Measurements from ENCODE around the gene BRAF.
"Not testable (repeated sequence)": the region's sequence is repeated elsewhere in the genome, so short reads cannot be mapped to it uniquely, and the experiment has no call there.

Gene BRAF

DNA sequence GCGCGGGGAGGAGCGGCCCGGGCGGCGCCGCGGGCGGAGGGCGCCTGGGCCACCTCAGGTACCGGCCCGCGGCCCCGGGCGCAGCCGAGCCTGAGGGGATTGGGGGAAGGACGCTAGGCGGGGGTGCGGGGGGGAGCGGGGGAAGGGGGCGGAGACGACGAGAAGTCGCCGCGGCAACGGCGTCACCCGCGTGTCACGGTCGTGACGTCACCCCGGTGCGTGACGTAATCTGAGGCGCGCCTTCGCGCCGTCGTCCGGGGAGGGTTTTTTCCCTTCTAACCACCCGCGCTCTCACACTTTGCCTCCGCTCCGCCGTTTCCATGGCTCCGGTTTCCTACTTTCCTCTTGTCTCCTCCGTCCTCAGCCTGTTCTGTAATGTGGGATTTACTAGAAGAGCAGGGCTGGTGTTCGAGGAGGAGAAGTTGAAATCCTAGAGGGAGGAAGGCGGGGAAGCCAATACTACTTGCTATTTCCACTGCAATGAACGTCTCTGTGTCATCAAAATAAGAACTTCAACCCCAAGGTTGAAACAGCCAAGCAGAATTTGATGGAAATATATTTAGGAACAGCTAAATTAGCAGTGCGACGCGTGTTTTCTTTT is at the start of gene BRAF:
TSS of gene BRAF (minus strand) at position 109 of the 601 bp plus-strand sequence. CDS start 226 bp downstream, outside the sequence.
- DNase-seq, result peak; percentile 93

DNA sequence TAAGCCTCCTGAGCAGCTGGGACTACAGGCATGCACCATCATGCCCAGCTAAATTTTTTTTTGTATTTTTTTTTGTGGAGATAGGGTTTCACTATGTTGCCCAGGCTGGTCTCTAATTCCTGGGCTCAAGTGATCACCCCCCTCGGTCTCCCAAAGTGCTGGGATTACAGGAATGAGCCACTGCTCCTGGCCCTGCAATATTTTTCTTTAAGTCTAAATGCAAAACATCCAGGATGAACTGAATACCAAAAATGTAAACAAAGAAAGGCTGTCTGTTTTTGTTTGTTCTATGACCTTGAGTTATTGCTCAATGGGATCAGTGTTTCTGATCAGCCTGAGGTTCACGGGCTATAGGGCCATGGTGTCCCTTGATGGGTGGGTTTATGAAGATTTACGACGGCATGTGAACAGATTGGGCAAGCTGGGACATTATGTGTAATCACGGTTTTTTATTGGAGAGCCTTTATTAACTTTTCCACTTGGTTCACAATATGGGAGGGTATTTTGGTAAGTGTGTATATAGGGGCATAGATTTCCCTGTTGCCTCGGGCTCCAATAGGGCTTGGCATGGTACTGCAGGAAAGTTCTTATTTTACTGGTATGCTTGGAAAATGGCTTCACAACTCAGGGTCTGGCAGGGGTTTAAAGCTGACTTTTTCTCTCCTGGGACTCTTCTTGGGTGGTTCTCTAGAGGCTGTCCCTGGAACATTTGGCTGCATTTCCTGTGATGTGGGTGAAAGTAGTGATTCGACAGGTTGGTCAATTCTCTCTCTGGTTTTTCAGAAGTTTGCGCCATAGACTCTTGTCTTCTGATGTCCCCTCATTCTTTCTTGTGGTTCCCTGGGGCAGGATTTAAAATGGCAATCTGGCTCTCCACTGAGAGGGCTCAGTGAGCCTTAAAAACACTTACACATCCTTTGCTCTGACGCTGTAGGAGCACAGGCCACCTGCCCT is 48.4 kb upstream of the BRAF start:
- no peak for DNase-seq

DNA sequence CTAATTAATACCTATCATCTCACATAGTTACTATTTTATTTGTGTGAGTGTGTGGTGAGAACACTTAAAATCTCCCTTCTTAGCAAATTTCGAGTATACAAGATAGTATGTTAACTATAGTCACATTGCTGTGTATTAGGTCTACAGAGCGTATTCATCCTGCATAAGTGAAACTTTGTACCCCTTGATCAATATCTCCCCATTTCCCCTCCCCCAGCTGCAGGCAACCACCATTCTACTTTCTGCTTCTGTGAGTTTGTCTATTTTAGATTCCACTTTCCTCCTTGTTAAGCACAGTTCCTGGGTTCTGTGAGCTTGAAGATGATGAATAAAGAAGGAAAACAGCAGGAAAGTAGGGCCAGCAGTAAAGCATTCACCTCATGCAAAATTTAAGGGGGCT is 47.6 kb upstream of the BRAF start:
- no peak for DNase-seq

DNA sequence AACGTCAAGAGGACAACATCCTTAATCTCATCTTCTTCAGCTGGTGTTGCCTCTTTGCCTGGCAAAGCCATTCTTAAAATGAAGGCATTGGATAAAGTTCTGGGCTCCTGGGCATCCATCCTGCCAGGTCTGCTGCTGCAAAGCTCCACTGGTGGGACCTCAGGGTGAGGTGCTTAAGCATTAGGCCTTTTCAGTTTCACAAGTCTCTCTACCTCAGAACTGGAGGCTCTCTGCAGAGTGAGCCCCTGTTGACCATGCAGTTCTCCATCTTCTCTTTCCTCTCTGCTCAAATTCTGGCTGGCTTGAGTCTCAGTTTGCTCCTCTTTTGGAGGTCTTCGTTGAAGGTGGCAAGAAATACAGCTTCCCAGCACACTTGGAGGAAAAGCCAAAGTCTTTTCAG is 42.7 kb upstream of the BRAF start:
- no peak for DNase-seq

DNA sequence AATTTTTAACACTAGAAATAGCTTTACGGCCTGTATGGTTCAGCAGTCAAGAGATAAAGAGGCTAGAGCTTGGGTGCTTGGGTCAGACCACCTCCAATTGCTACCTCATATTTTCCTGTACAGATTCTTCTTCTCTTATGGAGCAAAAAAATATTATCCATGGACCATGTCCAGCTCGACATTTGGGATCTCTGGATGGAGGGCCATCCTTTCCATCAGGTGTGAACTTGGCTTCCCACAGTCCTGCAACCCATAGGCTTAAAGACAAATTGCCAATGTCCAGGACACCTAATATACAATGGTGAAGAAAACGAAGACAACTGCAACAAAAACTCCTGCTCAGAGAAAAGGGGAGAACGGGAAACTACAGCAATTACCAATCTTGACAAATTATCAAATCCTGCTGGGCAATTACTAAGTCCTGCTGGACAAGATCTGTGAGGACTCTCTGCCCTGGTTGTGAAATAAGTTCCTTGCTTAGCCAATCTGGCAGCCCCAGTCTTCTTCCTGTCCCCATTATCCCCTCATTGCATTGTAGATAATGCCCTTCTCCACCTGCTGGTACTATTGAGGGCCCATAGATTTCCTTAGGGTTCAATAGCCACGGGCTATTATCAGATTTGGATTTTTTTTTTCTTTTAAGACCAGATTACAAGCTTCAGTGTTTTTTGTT is 42.0 kb upstream of the BRAF start:
- DNase-seq, result no peak

DNA sequence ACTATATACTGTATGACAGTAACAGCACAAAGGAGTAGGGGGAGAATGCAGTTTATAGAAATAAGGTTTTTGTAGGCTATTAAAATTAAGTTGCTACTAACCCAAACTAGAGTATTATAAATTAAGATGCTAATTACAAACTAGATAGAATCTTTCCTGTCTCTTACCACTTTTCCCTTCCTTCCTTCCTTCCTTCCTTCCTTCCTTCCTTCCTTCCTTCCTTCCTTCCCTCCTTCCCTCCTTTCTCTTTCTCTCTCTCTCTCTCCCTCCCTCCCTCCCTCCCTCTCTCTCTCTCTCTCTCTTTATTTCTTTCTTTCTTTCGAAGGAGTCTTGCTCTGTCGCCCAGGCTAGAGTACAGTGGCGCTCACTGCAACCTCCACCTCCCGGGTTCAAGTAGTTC is 36.4 kb upstream of the BRAF start:
- no peak for DNase-seq

DNA sequence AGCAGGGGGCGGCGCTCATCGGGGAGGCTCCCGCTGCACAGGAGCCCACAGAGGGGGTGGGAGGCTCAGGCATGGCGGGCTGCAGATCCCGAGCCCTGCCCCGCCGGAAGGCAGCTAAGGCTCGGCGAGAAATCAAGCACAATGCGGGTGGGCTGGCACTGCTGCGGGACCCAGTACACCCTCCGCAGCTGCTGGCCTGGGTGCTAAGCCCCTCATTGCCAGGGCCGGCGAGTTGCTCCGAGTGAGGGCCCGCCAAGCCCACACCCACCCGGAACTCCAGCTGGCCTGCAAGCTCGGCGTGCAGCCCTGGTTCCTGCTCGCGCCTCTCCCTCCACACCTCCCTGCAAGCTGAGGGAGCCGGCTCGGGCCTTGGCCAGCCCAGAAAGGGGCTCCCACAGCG is 32.3 kb upstream of the BRAF start:
- DNase-seq, result not testable (repeated sequence)

DNA sequence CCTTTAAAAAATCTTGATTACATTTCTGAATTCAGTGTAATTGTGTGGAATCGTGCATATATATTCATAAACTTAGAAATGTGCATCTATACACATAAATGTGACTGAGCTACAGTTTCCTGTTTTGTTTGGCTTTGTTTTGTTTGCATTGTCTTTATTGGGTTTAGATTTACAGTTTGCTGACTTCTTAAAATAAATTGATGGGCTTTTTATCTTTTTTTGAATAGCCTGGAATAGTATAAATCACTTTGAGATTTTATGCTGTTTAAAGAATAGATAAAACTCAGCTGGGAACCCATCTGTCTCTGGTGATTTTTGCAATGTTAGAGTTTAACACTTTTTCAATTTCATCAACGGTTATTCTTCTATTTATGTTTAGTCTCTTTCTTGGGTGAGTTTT is 21.2 kb upstream of the BRAF start:
- DNase-seq, result no peak

DNA sequence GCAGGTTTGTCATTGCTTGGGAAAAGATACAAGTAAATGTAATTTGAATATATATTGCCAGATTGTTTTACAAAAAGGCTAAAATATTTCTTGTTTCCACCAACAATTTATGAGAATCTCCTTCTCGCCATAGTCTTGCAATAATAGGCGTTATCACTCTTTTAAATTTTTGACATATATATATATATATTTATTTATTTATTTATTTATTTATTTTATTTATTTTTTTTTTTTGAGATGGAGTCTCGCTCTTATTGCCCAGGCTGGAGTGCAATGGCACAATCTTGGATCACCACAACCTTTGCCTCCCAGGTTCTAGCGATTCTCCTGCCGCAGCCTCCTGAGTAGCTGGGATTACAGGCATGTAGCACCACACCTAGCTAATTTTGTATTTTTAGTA is 17.5 kb upstream of the BRAF start:
- DNase-seq, result not testable (repeated sequence)

DNA sequence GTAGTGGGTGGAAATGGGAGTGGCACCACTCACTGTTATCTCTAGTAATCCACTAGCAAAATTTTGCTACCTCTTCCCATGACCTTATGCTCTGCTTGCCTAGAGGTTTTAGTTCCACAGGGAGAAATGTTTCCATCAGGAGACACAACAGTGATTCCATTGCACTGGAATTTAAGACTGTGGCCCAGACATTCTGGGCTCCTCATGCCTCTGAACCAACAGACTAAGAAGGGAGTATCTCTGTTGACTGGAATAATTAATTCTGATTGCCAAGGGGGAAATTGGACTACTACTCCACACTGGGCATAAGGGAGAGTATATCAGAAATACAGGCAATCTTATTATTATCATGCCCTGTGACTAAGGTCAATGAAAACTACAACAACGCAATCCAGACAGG is 16.2 kb upstream of the BRAF start:
- no peak for DNase-seq

DNA sequence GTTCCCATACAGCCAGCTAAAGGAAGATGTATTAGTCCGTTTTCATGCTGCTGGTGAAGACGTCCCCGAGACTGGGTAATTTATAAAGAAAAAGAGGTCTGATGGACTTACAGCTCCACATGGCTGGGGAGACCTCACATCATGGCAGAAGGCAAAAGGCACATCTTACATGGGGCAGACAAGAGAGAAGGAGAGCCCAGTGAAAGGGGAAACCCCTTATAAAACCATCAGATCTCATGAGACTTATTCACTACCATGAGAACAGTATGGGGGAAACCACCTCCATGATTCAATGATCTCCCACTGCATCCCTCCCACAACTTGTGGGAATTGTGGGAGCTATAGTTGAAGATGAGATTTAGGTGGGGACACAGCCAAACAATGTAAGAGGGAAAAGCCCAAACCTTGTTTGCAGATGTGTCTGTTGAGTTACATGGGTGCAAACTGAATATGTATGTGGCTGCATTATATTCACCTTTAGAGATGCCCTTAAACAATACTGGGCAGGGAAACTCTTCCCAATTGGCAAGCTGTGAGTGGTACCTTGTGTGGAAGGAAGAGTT is 13.1 kb upstream of the BRAF start:
- DNase-seq, result no peak

DNA sequence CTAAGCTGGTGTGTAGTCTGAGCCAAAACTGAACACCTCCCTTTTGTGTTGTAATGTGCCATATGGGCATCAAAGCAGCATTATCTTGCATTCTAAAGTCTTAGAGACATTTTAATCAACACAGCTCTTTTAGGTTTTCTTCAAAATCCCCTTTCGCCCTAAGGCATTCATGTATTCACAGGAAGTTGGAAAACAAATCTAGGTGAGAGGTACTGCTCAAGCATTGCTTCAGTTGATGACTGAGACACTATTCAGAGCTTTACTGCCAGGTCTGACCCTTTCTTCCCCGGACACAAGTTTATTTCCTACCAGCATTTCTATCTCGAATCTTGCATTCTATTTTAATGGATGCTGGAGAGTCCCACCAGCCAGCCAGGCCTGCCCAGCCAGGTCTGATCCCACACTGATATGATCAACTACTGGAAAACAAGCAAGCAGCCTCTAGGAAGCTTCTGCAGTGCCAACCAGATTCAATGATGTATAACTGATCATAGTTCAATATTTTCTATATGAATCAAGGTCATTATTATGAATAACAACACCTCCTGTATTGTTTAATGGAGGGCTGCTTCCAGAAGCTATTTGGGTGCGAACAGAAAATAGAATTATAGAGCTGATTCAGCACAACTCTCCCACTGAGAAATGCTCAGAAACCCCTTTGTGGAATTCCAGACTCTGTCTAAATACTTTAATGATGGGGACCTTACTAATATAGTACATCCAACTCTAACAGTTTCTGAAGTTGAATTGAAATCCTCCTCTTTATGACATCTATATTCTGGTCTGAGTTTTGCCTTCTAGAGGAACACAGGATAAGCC is 4.0 kb upstream of the BRAF start:
- DNase-seq, result no peak

DNA sequence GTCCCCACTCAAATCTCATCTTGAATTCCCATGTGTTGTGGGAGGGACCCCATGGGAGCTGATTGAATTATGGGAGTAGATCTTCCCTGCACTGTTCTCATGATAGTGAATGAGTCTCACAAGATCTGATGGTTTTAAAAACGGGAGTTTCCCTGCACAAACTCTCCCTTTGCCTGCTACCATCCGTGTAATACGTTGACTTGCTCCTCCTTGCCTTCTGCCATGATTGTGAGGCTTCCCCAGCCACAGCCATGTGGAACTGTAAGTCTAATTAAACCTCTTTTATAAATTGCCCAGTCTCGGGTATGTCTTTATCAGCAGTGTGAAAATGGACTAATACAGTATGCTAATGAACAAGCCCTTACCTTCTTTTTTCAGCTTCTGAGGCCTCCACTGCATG is 3.2 kb upstream of the BRAF start:
- not testable (repeated sequence) for DNase-seq

DNA sequence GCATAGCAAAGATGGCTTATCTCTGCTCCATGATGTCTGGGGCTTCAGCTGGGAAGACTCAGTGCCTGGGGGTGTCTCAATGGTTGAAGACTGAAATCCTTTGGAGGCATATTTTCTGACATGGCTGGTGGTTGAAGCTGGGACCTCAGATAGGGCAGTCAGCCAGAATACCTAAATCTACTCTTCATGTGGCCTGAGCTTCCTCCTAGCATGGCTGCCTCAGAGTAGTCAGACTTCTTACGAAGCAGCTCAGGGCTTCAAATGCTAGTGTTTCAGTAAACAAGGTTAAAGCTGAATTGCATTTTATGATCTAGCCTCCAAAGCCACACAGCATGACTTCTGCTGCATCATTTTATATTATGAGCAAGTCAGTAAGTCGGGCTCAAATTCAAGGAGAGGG is 2.6 kb upstream of the BRAF start:
- DNase-seq, result no peak

DNA sequence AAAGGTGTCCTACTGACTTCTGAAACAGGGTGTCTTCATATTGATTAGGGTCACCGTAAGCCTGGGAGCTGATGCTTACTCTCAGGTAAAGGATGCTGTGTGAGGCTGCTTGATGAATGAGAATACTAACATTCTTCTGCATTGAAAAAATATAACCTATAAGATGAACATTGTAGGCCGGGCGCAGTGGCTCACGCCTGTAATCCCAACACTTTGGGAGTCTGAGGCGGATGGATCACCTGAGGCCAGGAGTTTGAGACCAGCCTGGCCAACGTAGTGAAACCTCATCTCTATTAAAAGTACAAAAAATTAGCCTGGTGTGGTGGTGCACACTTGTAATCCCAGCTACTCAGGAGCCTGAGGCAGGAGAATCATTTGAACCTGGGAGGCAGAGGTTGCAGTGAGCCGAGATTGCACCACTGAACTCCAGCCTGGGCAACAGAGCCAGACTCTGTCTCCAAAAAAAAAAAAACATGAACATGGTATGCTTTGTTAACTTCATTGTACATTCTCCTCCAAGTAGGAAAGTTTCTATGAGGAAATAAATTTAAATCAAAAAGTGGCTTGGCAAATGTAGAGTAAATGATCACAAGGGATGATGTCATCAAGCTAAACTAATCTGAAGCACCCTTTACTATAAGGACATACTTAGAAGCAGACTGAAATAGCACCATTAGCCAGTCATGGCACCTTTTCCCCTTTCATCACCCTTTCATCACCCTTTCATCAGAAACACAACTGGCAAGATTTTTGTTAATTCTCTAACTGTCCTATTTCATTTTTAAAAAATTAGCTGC is 1.5 kb upstream of the BRAF start:
- no peak for DNase-seq

DNA sequence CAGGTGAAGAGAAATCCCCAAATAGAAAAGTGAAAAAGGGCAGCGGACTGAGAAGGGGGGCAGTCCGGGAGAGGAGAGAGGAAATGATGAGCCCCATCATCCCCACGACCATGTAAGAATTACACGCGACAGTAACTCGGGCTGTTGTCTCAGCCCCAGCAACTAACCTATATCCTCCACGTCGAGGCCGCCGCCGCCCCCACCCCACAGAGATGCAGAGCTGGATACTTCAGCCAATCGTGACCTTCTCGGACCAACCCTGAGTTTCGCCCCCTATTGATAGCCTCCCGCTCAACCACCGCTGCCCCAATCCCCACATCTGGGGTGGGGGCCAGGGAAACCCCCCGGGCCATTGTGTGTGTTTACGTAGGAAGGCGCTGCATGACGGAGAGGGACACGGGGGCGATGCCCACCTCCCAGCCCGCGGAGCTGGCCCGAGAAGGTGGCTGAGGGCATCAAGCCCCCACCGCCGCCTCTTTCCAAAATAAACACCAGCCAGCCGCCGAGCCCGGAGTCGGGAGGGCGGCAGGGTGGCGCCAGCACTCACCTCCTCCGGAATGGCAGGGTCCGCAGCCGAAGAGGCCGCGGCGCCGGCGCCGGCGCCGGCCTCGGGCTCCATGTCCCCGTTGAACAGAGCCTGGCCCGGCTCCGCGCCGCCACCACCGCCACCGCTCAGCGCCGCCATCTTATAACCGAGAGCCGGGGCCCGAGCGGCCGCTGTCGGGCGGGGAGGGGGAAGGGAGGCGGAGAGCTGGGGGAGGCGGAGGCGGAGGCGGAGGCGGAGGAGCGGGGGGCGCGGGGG is 509 bp downstream of the BRAF start:
- DNase-seq, result peak; percentile 78

DNA sequence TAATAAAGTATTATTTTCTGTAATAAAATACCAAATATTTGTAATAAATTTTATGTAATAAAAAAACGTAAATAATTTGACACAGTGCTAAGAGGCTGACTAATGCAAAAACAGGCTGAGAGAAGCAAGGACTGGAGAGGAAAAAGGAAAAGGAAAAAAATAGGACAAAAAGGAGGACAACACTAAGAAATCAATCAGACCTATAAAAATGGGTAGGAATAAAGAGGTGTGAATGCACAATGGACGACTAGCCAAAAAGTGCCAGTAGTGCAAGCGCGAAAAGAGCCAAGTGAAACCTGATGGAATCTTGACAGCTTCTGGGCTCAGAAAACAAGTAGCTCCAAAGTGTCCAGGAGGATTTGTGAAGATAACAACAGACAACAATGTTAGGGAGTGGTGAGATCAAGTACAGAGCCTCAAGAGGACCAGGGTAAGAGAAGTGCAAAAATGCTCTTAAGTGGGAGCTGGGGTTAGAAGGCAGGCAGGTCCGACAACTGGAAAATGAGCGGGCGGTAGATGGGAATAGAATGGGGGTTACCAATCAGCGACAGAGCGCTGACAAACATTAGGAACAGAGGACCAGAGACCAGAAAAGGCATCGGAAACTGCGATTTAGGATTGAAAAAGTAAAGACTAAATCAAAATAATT is 1.2 kb downstream of the BRAF start:
- DNase-seq, result no peak

DNA sequence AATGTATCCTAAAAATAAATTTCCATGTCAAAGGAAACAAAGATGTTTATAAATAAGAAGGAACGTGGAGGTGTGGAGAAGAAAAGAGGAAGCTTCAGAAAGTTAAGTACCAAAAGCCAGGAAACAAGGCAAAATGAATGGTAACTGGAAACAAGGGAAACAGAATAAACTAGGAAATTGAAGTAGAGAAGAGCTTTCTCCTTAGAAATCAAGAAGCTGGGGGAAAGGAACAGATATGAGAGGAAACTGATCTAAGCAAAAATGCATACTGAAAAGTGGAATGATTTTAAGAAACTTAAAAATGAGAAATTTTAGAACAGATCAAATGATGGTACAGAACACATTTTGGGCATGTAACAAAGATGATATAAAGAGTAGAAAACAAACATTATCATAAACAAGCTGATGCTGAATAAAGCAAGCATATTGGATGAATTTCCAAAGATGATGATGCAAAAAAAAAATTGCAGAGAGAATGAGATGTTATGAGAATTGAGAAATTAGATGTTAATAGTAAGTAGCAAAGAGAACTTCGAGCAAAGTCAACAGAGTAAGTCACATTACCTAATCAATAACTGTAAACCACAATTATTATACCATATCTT is 1.9 kb downstream of the BRAF start:
- DNase-seq, result no peak

DNA sequence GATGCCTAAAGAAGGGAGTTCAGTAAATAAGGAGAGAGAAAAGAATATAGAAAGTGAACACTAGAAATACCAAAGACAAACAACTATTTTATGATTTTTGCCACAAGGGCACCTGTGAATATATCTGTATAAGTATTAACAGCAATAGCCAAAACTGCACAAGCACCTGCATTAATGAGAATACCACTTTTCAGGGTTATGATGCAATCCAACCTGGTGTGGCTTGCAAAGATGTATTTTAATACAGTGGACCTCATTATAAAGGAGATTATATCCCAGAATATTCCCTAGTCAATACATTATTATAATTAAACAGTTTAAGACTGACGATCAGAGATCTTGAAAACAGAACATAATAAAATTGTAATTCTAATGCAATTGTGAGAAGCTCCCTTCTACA is 4.0 kb downstream of the BRAF start:
- DNase-seq, result no peak

DNA sequence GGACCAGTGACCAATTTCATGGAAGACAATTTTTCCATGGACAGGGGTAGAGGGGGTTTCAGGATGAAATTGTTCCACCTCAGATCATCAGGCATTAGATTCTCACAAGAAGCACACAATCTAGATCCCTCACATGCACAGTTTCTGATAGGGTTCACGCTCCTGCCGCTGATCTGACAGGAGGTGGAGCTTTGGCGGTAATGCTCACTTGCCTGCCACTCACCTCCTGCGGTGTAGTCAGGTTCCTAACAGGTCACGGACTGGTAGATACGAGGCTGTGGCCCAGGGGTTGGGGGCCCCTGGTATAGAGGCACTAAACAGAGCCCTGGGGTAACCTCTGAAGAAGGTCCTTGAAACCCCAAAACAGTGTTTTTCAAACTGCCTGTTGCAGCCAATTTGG is 6.5 kb downstream of the BRAF start:
- no peak for DNase-seq

Data from stimulated activated CD4-positive, alpha-beta T cell treated with anti-CD3 and anti-CD28 coated beads, Interleukin-15, amount 100 ng/mL, for 24 hours (primary cell).